ENCODE measurements around the gene PCDHGA9.
"Not testable (repeated sequence)": the region's sequence is repeated elsewhere in the genome, so short reads cannot be mapped to it uniquely, and the experiment has no call there.

The PCDHGA9 gene

GRCh38 chr5:141430332-141431113, 27.9 kb downstream of the PCDHGA9 start, which contains the start of gene PCDHGA12:
Gene PCDHGA12 (plus strand): TSS chr5:141430507. CDS start chr5:141430760, 253 bp downstream.
- no peak for DNase-seq (ENCODE audit: insufficient read length, low spot score)
- no peak for FAIRE-seq
- no peak for TF ChIP-seq CTCF (IDR thresholded peaks at IDR 0.05; ENCODE audit: insufficient read depth, missing control alignments)

GRCh38 chr5:141431286-141431685, 28.7 kb downstream of the PCDHGA9 start:
- DNase-seq (ENCODE audit: insufficient read length, low spot score) (no peak), FAIRE-seq (no peak)
- no peak for TF ChIP-seq CTCF (IDR thresholded peaks at IDR 0.05; ENCODE audit: insufficient read depth, missing control alignments)

GRCh38 chr5:141432308-141432707, 29.7 kb downstream of the PCDHGA9 start:
- not testable (repeated sequence) for FAIRE-seq; DNase-seq (ENCODE audit: insufficient read length, low spot score)

GRCh38 chr5:141432726-141433125, 30.1 kb downstream of the PCDHGA9 start:
- DNase-seq (ENCODE audit: insufficient read length, low spot score); FAIRE-seq: not testable (repeated sequence)

GRCh38 chr5:141434006-141434405, 31.4 kb downstream of the PCDHGA9 start:
- no peak for DNase-seq (ENCODE audit: insufficient read length, low spot score)
- TF ChIP-seq CTCF (IDR thresholded peaks at IDR 0.05; ENCODE audit: insufficient read depth, missing control alignments): no peak
- FAIRE-seq: no peak

GRCh38 chr5:141437221-141437620, 34.6 kb downstream of the PCDHGA9 start:
- no peak for DNase-seq (ENCODE audit: insufficient read length, low spot score)

GRCh38 chr5:141439411-141440141, 37.0 kb downstream of the PCDHGA9 start:
- no peak for TF ChIP-seq CTCF (IDR thresholded peaks at IDR 0.05; ENCODE audit: insufficient read depth, missing control alignments)
- FAIRE-seq (no peak), DNase-seq (ENCODE audit: insufficient read length, low spot score) (no peak)

More at GRCh38 chr5:141437221-141437620, 34.6 kb downstream of the PCDHGA9 start:
- TF ChIP-seq CTCF (IDR thresholded peaks at IDR 0.05; ENCODE audit: insufficient read depth, missing control alignments): no peak
- no peak for FAIRE-seq

- FAIRE-seq: no peak
- no peak for DNase-seq (ENCODE audit: insufficient read length, low spot score)
- TF ChIP-seq CTCF (IDR thresholded peaks at IDR 0.05; ENCODE audit: insufficient read depth, missing control alignments): no peak
Measured at GRCh38 chr5:141440341-141440740, 37.8 kb downstream of the PCDHGA9 start.

Measured in D721Med (cell line).